GM23338 (cell line): ENCODE results near the gene FAHD1.

Experiments
- CREB1 ChIP-seq: fragments of 250-450 bp; sonication (Bioruptor Pico); IDR thresholded peaks from 2 replicates; pipeline ENCODE4 v1.5.0; 2020; ENCODE audit warnings: low read depth, mild to moderate bottlenecking, moderate library complexity
- CTCF ChIP-seq, 2 experiments: fragments of 200-600 bp in 1 of 2; sonication (generic) in 1 of 2; conservative IDR thresholded peaks; 2 replicates each; pipeline versions ENCODE4 v1.5.1 to v1.6.1; 2016 to 2017; ENCODE audit warnings: antibody characterized with exemption in 2 of 2, low read depth in 2 of 2, mild to moderate bottlenecking in 2 of 2, moderate library complexity in 1 of 2
- ETS1 ChIP-seq: IDR thresholded peaks from 2 replicates; pipeline ENCODE4 v1.6.1; 2016; ENCODE audit warnings: antibody characterized with exemption
- EZH2 ChIP-seq: fragments of 200-600 bp; sonication (generic); IDR thresholded peaks from one replicate; pipeline ENCODE4 v1.8.0; 2017; ENCODE audit warnings: antibody characterized with exemption, mild to moderate bottlenecking, low read depth; ENCODE audit not compliant: unreplicated experiment
- EZH2phosphoT487 ChIP-seq: fragments of 200-600 bp; sonication (generic); IDR thresholded peaks from one replicate; pipeline ENCODE4 v1.8.1; 2018; ENCODE audit warnings: antibody characterized with exemption; ENCODE audit not compliant: unreplicated experiment
- JUNB ChIP-seq: IDR thresholded peaks from one replicate; pipeline ENCODE4 v1.6.1; 2016; ENCODE audit warnings: antibody characterized with exemption; ENCODE audit not compliant: unreplicated experiment
- POLR2AphosphoS5 ChIP-seq: IDR thresholded peaks from 2 replicates; pipeline ENCODE4 v1.6.1; 2016; ENCODE audit warnings: antibody characterized with exemption, low read depth
- REST ChIP-seq: IDR thresholded peaks from one replicate; pipeline ENCODE4 v1.6.1; 2018; ENCODE audit warnings: antibody characterized with exemption; ENCODE audit not compliant: unreplicated experiment
- STAT1 ChIP-seq: IDR thresholded peaks from one replicate; pipeline ENCODE4 v1.6.1; 2016; ENCODE audit warnings: antibody characterized with exemption; ENCODE audit not compliant: unreplicated experiment
- ZNF331 ChIP-seq: fragments of 250-450 bp; sonication (Bioruptor Pico); IDR thresholded peaks from 2 replicates; pipeline ENCODE4 v1.5.0; 2020; ENCODE audit warnings: low read depth, mild to moderate bottlenecking, moderate library complexity
- ZNF462 ChIP-seq: fragments of 250-450 bp; sonication (Bioruptor Pico); IDR thresholded peaks from 2 replicates; pipeline ENCODE4 v1.5.0; 2020; ENCODE audit warnings: mild to moderate bottlenecking, moderate library complexity

GRCh38 chr16:1865902-1866690 lies 39.1 kb downstream of the FAHD1 start:
- TF ChIP-seq CTCF (conservative IDR thresholded peaks at IDR 0.05; ENCODE audit: low read depth in 2 of 2) (no peak), EZH2 (no peak), POLR2AphosphoS5 (no peak), EZH2phosphoT487 (no peak), JUNB (no peak), REST (no peak), CREB1 (CRISPR knock-in tag) (no peak), ETS1 (no peak), STAT1 (no peak), ZNF331 (CRISPR knock-in tag) (no peak), ZNF462 (CRISPR knock-in tag) (no peak)
